H54 (cell line): Measurements from ENCODE around the gene PRDM16.

Experiments
- DNase-seq: peaks from one replicate; pipeline ENCODE4 v3.0.0; 2011; ENCODE audit warnings: low spot score, mixed read lengths; ENCODE audit not compliant: insufficient read length
- FAIRE-seq: peaks from 3 replicates; lab custom pipeline; 2011; peaks lifted over from hg19 to GRCh38; lab: Jason Lieb, UNC
- POLR2A ChIP-seq: IDR thresholded peaks from 2 replicates; pipeline ENCODE4 v1.6.1; 2011; ENCODE audit warnings: low read depth, mild to moderate bottlenecking, low read length

PRDM16 gene

GRCh38 chr1:3036447-3037280 lies 32.3 kb upstream of the PRDM16 start:
- DNase-seq = no peak
- no peak for FAIRE-seq
- TF ChIP-seq POLR2A = no peak

- no peak for FAIRE-seq
- no peak for TF ChIP-seq POLR2A
- no peak for DNase-seq
Measured at GRCh38 chr1:3037281-3038040, 31.5 kb upstream of the PRDM16 start.

GRCh38 chr1:3038113-3038551 lies 30.9 kb upstream of the PRDM16 start:
- DNase-seq (no peak), FAIRE-seq (no peak)
- TF ChIP-seq POLR2A = no peak

GRCh38 chr1:3038571-3039181 lies 30.3 kb upstream of the PRDM16 start:
- FAIRE-seq (no peak), DNase-seq (no peak)
- no peak for TF ChIP-seq POLR2A

GRCh38 chr1:3040004-3040403 lies 29.0 kb upstream of the PRDM16 start:
- FAIRE-seq (no peak), DNase-seq (no peak)
- no peak for TF ChIP-seq POLR2A

DNA sequence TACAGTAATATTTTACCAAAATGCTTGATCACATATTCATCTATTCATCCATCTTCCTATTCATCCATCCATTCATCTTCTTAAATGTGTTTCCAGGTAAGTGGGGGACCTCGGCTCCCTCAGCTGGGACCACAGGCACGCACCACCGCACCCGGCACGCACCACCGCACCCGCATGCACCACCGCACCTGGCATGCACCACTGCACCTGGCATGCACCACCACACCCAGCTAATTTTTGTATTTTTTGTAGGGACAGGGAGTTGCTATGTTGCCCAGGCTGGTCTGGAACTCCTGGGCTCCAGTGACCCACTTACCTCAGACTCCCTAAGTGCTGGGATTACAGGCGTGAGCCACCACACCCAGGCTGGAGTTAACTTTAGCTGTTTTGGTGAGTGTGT lies 26.5 kb upstream of the PRDM16 start:
- DNase-seq (no peak), FAIRE-seq (no peak)
- TF ChIP-seq POLR2A = no peak

DNA sequence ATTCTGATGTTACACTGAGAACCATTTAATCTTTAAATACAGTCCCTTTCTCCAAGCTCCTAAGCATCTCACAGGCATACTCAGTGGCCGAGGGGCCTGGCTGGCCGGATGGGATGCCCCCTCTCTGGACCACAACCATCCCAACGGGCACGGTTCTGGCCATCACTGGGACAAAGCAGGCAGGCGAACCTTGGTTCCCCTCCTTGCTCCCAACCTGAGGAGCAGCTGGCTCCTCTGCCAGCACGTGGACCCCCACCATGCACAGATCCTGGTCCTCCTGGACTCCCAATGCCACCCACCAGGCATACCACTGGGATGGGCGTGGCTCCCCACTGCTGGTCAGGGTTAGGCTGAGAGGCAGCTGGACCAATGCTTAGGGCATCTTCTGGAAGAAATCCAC lies 19.8 kb upstream of the PRDM16 start:
- DNase-seq (no peak), FAIRE-seq (no peak)
- TF ChIP-seq POLR2A = no peak

- TF ChIP-seq POLR2A = no peak
- no peak for DNase-seq
- FAIRE-seq = no peak
Measured at GRCh38 chr1:3049905-3050304, 19.1 kb upstream of the PRDM16 start.

GRCh38 chr1:3050603-3051002 lies 18.4 kb upstream of the PRDM16 start:
- TF ChIP-seq POLR2A = no peak
- DNase-seq (no peak), FAIRE-seq (no peak)

DNA sequence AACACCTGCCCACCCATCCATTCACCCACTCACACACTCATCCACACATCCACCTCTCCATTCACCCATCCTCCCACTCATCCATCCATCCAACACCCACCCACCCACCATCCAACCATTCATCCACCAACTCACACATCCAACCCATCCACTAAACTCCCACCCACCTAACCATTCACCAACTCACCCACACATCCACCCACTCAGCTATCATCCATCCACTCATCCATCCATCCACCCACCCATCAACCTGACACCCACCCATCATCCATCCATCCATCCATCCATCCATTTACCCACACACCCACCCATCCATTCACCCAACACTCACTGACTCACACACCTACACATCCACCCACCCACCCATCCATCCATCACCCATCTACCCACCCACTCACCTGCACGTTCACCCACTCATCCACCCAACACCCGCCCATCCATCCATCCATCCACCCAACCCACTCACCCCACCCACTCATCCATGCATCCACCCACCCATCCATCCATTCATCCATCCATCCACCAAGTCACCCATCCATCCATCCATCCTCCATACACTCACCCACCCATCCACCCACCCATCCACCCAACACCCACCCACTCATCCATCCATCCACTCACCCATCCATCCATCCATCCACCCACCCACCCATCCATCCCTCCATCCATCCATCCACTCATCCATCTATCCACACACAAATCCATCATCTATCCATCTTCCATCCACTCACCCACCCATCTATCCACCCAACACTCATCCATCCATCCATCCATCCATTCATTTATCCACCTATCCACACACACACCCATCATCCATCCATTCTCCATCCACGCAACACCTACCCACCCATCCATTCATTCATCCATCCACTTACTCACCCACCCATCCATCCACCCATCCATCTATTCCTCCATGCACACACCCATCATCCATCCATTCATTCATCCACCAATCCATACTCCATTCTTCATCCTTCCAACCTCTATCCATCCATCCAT lies 17.4 kb upstream of the PRDM16 start:
- FAIRE-seq (no peak), DNase-seq (no peak)
- TF ChIP-seq POLR2A = no peak

DNA sequence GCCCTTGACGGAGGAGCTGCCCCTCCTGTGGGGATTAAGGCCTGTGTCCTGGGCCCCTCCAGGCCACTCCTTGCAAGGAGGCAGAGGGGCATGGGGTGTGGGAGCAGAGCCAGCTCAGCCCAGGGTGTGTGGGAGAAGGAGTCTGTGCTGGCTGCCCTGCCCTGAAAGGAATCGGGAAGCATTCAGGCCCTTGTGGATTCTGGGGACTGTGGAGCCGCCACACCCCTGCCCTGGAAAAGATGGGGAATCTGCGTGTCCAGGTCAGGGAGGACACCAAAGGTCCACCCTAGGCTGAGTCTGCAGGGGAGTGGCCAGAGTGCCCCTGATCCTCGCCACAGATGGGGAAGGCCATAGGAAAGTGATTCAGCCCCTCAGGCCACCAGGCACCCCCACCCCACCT lies 16.5 kb upstream of the PRDM16 start:
- no peak for TF ChIP-seq POLR2A
- FAIRE-seq (no peak), DNase-seq (no peak)

GRCh38 chr1:3053366-3053980 lies 15.5 kb upstream of the PRDM16 start:
- no peak for TF ChIP-seq POLR2A
- FAIRE-seq = no peak

DNA sequence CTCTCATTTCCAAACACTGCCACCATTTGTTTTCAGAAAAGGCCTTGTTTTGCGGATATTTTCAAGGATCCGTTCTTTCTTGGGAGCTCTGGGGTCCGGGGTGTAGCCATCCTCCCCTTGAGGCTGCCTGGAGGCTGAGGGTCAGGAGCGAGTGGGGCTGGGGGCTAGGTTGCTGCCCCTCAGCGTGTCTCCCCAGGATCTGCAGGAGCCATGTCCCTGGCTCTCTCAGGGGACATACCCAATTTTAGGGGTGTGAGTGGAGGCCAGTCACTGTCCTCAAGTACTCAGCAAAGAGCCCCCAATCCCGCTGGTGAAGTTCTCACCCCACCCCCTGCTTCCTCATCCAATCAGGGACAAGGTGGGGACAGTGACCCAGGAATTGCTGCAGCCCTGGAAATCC lies 15.0 kb upstream of the PRDM16 start:
- DNase-seq = no peak
- FAIRE-seq = no peak
- no peak for TF ChIP-seq POLR2A

More at GRCh38 chr1:3053366-3053980, 15.5 kb upstream of the PRDM16 start:
- DNase-seq = no peak
